Ammon's horn (tissue), 1 donor: ENCODE data around the gene DAW1.
"Not testable (repeated sequence)": the region's sequence is repeated elsewhere in the genome, so short reads cannot be mapped to it uniquely, and the experiment has no call there.

Source experiments
- DNase-seq: peaks from one replicate; pipeline ENCODE4 v3.0.0-alpha.2; 2016; ENCODE audit warnings: low spot score

The DAW1 gene

DNA sequence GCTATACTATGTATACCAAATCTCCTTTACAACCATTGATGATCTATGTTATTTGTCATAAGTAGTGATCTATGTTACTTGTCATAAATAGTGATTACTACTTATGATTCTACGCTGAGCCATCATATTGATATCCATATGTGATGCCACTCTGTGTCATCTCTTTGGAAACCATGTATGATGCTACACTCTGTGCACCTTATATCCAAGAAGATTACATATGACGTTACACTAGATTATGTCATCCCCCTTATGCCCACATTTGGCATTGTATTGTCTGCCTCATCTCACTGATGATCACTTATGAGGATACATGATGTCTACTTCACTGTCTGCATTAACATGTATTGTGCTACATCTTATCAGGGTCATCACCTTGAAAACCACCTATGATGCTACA is 42.9 kb downstream of the DAW1 start:
- DNase-seq: no peak

DNA sequence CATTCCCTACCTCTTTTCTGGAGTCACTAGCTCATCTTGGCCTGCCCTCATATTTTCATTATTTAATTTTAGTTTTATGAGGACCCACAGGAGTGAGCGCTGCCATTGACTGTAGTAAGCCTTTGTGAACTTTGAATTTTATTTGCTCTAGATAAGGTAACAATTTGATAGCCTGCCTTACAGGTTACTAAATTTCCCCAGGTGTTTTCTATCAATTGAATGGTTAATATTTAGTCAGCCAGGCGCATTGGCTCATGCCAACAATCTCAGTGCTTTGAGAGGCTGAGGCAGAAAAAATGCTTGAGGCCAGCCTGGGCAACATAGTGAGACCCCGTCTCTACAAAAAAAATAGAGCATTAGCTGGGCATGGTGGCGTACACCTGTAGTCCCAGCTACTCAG is 50.2 kb downstream of the DAW1 start:
- DNase-seq: no peak

DNA sequence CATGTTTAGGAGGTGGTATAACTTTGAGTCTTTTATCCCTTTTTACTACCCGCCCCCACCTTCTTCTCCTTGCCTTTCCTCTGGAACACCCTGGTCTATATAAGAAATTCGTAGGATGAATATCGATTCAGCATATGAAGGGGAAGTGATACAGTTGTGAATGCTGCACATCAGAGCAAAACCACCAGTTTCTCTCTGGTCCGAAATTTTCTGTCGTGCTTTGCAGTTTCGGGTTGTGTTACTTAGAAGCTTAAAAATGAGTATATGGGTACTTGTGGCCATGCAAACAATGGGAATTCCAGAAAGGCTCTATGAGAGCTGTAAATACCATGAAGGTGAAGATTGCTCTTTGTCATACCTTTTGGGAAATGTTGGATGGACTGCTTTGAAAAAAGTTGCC is 60.6 kb downstream of the DAW1 start:
- DNase-seq: no peak

DNA sequence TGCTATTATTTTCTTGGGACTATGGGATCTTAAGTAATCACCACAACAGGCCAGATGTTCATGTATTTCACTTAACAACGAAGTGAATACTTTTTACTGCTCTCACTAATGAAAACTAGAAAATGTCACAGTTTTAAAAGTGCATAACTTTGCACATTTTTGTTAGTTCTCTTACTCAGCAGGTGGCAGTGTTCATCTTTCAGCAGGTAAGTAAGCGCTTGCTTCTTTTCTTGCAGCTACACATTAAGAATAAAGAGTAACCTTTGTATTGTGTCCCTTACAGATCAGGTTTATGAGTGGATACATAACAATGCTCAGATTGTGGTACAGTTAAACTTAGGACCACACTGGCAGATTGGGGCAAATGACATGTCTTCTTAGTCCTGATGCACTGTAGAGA is 61.0 kb downstream of the DAW1 start:
- no peak for DNase-seq

DNA sequence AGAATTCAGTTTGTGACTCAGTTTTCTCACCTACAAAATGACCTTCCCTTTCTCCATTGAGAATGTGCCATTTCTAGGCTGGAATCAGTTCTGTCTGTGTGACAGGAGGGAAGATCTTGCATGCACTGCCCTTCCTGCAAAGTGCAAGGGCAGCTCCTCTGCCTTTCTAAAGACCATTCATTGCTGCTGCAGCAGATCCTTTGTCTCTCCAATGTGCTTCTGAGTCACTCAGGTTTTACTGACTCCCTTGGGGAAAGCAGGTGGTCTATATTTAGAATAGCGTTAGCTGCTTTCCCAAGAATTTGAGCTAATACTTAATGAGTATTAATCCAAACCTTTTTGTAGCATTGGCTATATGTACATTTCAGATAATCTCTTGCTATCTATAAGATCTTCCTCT is 62.5 kb downstream of the DAW1 start:
- DNase-seq: no peak

DNA sequence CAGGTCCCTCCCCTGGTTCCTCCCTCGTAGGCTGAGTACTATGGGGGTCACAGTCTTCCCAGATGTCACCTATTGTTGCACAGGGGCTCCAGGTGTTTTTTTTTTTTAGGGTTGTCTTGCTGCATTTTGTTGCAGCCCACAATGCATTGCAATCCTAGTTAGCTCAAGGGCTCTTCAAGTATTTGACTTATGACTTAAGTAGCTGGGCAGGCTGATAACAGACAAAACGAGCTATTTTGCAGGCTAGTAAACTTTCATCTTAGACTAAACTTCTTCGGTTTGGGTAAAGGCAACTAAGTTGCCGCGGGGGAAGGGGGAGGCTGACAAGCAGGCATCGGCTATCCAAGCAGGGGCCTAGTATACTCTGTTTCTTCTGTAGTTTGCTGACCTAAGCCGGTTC is 64.8 kb downstream of the DAW1 start:
- not testable (repeated sequence) for DNase-seq

DNA sequence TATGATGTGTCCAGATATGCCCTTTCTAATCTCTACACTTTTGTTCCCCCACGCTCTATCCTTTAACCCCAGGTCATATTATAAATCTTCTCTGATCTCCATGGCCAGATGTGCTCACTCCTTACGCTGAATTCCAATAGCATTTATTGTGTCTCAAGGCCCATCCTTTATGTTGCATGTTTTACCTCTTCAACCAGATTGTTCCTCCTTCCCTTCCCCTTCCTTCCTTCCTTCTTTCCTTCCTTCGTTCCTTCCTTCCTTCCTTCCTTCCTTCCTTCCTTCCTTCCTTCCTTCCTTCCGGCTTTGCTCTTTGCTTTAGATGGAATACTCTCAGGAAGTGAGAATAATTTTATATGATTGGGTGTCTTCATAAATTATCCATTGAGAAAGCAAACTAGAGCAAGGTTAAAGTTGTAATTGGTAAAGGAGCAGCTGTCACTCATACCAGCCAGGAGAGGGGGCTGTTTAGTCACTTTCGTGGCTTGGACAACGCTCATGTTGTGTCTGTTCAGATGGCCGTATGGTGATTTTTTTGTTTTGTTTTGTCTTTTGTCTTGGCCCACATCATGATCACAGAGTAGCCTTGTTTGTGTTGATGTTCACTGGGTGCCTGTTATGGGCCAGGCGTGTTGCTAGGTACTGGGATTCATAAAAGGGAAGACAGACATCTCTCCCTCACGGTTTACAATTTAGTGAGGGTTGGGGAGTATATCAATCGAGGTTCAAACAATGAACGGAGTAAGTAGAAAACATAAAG is 68.0 kb downstream of the DAW1 start:
- peak; percentile 87 for DNase-seq

DNA sequence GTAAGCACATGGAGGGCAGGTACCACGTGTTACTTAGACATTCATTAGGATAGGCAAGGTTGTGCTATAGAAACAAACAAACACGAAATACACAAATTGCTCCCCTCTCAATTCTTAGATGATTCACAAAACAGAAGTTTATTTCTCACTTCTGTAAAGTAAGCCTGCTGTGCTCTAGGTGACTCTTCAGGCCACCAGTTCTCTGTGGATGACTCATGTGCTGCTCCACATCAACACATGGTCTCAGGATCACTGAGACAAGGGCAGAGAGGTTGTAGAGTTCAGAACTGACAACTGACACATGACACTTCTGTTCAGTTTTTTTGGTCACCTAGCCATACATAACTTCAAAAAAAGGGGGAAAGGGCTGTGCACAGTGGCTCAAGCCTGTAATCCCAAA is 70.6 kb downstream of the DAW1 start:
- DNase-seq: no peak

DNA sequence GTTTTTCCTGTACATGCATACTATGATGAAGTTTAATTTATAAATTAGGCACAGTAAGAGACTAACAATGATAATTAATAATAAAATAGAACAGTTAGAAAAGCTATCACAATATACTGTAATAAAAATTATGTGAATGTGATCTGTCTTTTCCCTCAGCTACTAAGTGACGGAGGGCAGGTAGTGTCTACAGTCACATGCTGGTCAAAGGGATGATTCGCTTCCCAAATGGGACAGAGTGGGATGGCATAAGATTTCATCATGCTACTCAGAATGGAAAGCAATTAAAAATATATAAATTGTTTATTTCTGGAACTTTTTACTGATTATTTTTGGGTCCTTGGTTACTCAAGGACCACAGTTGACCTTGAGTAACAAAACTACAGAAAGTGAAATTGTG is 71.5 kb downstream of the DAW1 start:
- no peak for DNase-seq

DNA sequence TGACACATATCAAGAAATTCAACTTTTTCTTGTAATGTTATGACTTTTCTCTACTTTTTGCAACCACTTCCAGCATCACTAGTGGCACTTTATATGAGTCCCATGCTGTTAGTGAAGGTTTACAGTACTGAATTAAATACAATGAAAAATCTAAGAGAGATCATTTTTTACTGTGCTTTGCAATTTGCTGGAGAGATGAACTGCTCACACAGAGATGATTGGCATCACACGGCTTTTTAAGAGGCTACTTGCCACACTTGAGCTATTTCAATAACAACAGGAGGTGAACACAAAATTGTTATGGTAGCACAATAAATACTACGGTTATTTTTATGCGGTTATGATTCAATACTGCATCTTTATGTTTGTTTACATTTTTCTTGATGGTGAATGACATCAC is 88.9 kb downstream of the DAW1 start:
- no peak for DNase-seq

DNA sequence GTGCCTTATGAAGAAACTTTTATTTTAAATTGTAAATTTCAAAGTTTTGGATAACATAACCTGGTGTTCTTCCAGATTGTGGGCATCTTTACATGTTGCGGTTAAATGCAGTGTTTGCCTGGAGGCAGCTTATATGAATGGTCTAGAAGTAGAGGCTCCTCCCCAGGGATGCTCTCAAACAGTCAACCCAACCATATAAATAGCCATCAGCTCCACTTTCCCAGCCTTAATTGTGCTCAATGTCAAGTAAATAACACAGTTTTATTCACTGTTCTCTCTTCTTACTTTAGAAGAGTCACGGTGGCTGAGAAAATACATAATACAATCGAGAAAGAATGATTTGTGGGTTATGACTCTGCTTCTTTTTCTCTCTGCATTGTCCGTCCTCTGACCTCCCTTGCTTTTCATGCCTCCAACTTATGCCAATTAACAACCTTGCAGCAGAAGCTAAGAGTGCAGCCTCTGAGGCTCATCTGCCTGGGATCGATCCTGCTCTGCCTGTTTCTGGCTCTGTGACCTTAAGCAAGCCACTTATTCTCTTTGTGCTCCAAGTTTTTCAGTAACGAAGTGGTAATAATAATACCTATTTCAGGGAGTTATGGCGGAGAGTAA is 100.3 kb downstream of the DAW1 start:
- no peak for DNase-seq

DNA sequence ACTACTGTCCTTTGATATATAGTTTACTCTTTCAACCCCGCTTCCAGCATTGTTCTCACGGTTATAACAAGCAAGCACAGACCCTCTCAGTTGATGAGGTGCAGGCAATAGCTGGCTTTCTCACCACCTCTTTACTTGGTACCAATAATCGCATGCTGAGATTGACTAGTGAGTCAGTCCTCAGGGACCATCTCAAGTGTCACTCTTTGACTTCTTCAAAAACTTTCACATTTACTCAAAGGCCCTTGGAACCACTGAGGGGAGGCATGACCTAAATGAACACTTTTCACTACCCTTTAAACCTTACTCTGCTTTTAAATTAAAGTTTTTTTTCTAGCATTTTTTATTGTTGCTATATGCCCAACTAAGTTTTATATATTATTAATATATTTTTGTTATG is 101.8 kb downstream of the DAW1 start:
- no peak for DNase-seq
